HEK293 (cell line): ENCODE data around the gene APOLD1.

Experiments used
- CTCF ChIA-PET: fragments of 350-600 bp; formaldehyde crosslinking; extraction: SDS; loops from one replicate; lab custom pipeline; 2021; ENCODE audit warnings: antibody characterized with exemption; lab: Yijun Ruan, JAX
- POLR2A ChIA-PET: fragments of 300-600 bp; formaldehyde crosslinking; extraction: SDS; loops from one replicate; lab custom pipeline; 2020; ENCODE audit warnings: antibody characterized with exemption, inconsistent platforms; lab: Yijun Ruan, JAX
- H3K27ac ChIP-seq: fragments of 200-500 bp; sonication (Bioruptor generic); 2 replicates; pipeline ENCODE4 v1.5.1; 2014; ENCODE audit warnings: low read depth, low read length, control low read depth, inconsistent platforms; ENCODE audit errors: extremely low read depth
- H3K36me3 ChIP-seq, 2 experiments: fragments of 200-500 bp in 1 of 2; sonication (Bioruptor generic) in 1 of 2; 1 replicate in 1 of 2; 2 replicates in 1 of 2; pipeline ENCODE4 v1.5.1; 2014 to 2017; ENCODE audit warnings: inconsistent platforms in 2 of 2, low read length in 2 of 2; ENCODE audit not compliant: control insufficient read depth in 2 of 2, insufficient read depth in 1 of 2
- H3K4me1 ChIP-seq: fragments of 200-500 bp; sonication (Bioruptor generic); 2 replicates; pipeline ENCODE4 v1.5.1; 2014; ENCODE audit warnings: mild to moderate bottlenecking, low read length, inconsistent platforms; ENCODE audit not compliant: control insufficient read depth, insufficient read depth
- H3K4me3 ChIP-seq: 2 replicates; pipeline ENCODE4 v1.5.1; 2011; ENCODE audit warnings: low read depth, mild to moderate bottlenecking, control low read depth, low read length, moderate library complexity
- H3K9me3 ChIP-seq: fragments of 200-500 bp; sonication (Bioruptor generic); 2 replicates; pipeline ENCODE4 v1.5.1; 2014; ENCODE audit warnings: low read depth, low read length, inconsistent platforms; ENCODE audit not compliant: control insufficient read depth, insufficient read depth
- BCL11A ChIP-seq: fragments of 450-650 bp; formaldehyde crosslinking; IDR thresholded peaks from 2 replicates; pipeline ENCODE4 v1.5.1; 2016; ENCODE audit warnings: low read depth, missing biosample characterization, missing genetic modification characterization
- HIC1 ChIP-seq: fragments of 450-650 bp; formaldehyde crosslinking; IDR thresholded peaks from 2 replicates; pipeline ENCODE4 v1.5.1; 2016; ENCODE audit warnings: missing biosample characterization, missing genetic modification characterization
- KLF16 ChIP-seq: fragments of 450-650 bp; formaldehyde crosslinking; IDR thresholded peaks from 2 replicates; pipeline ENCODE4 v1.5.1; 2017; ENCODE audit warnings: missing biosample characterization, missing genetic modification characterization
- KLF9 ChIP-seq: fragments of 450-650 bp; formaldehyde crosslinking; IDR thresholded peaks from 2 replicates; pipeline ENCODE4 v1.5.1; 2016; ENCODE audit warnings: missing biosample characterization, missing genetic modification characterization, low read depth
- PRDM6 ChIP-seq: fragments of 450-650 bp; formaldehyde crosslinking; IDR thresholded peaks from 2 replicates; pipeline ENCODE4 v1.5.1; 2017; ENCODE audit warnings: missing biosample characterization, missing genetic modification characterization
- SP3 ChIP-seq: fragments of 450-650 bp; formaldehyde crosslinking; IDR thresholded peaks from 2 replicates; pipeline ENCODE4 v1.5.1; 2016; ENCODE audit warnings: missing biosample characterization, missing genetic modification characterization
- SP7 ChIP-seq: fragments of 450-650 bp; formaldehyde crosslinking; IDR thresholded peaks from 2 replicates; pipeline ENCODE4 v1.5.1; 2016; ENCODE audit warnings: missing biosample characterization, missing genetic modification characterization
- ZBTB21 ChIP-seq: fragments of 450-650 bp; formaldehyde crosslinking; IDR thresholded peaks from 2 replicates; pipeline ENCODE4 v1.5.1; 2017; ENCODE audit warnings: missing biosample characterization, missing genetic modification characterization
- ZBTB44 ChIP-seq: fragments of 450-650 bp; IDR thresholded peaks from 2 replicates; pipeline ENCODE4 v1.5.1; 2018; ENCODE audit warnings: missing biosample characterization, mild to moderate bottlenecking, missing genetic modification characterization
- ZEB2 ChIP-seq: fragments of 450-650 bp; formaldehyde crosslinking; IDR thresholded peaks from 2 replicates; pipeline ENCODE4 v1.5.1; 2016; ENCODE audit warnings: missing biosample characterization, missing genetic modification characterization
- ZFP69B ChIP-seq: fragments of 450-650 bp; formaldehyde crosslinking; IDR thresholded peaks from 2 replicates; pipeline ENCODE4 v1.5.1; 2016; ENCODE audit warnings: missing biosample characterization, missing genetic modification characterization
- ZNF121 ChIP-seq: fragments of 450-650 bp; formaldehyde crosslinking; IDR thresholded peaks from 2 replicates; pipeline ENCODE4 v1.5.1; 2016; ENCODE audit warnings: missing biosample characterization, missing genetic modification characterization
- ZNF2 ChIP-seq: fragments of 450-650 bp; formaldehyde crosslinking; IDR thresholded peaks from 2 replicates; pipeline ENCODE4 v1.5.1; 2016; ENCODE audit warnings: missing biosample characterization, missing genetic modification characterization
- ZNF221 ChIP-seq: fragments of 450-650 bp; formaldehyde crosslinking; IDR thresholded peaks from 2 replicates; pipeline ENCODE4 v1.5.1; 2017; ENCODE audit warnings: missing biosample characterization, missing genetic modification characterization, borderline replicate concordance
- ZNF239 ChIP-seq: fragments of 450-650 bp; formaldehyde crosslinking; IDR thresholded peaks from 2 replicates; pipeline ENCODE4 v1.5.1; 2016; ENCODE audit warnings: missing biosample characterization, missing genetic modification characterization
- ZNF248 ChIP-seq: fragments of 450-650 bp; formaldehyde crosslinking; IDR thresholded peaks from 2 replicates; pipeline ENCODE4 v1.5.1; 2017; ENCODE audit warnings: missing biosample characterization, missing genetic modification characterization
- ZNF274 ChIP-seq, 2 experiments: fragments of 200-500 bp in 1 of 2; fragments of 450-650 bp in 1 of 2; sonication (Bioruptor generic) in 1 of 2; formaldehyde crosslinking in 1 of 2; IDR thresholded peaks; 2 replicates each; pipeline versions ENCODE4 v1.5.1 to v1.6.1; 2014 to 2016; ENCODE audit warnings: borderline replicate concordance in 1 of 2, inconsistent platforms in 1 of 2, low read length in 1 of 2, missing biosample characterization in 1 of 2, missing genetic modification characterization in 1 of 2
- ZNF350 ChIP-seq: fragments of 450-650 bp; formaldehyde crosslinking; IDR thresholded peaks from 2 replicates; pipeline ENCODE4 v1.5.0; 2017; ENCODE audit warnings: missing biosample characterization, mild to moderate bottlenecking, missing genetic modification characterization
- ZNF423 ChIP-seq: fragments of 450-650 bp; formaldehyde crosslinking; IDR thresholded peaks from 2 replicates; pipeline ENCODE4 v1.5.1; 2016; ENCODE audit warnings: missing biosample characterization, missing genetic modification characterization
- ZNF426 ChIP-seq: fragments of 450-650 bp; formaldehyde crosslinking; IDR thresholded peaks from 2 replicates; pipeline ENCODE4 v1.5.1; 2017; ENCODE audit warnings: missing biosample characterization, missing genetic modification characterization, mild to moderate bottlenecking, inconsistent platforms, moderate library complexity
- ZNF433 ChIP-seq: fragments of 450-650 bp; formaldehyde crosslinking; IDR thresholded peaks from 2 replicates; pipeline ENCODE4 v1.5.1; 2016; ENCODE audit warnings: missing biosample characterization, missing genetic modification characterization, low read depth
- ZNF48 ChIP-seq: fragments of 450-650 bp; formaldehyde crosslinking; IDR thresholded peaks from 2 replicates; pipeline ENCODE4 v1.5.1; 2016; ENCODE audit warnings: missing biosample characterization, missing genetic modification characterization
- ZNF514 ChIP-seq: fragments of 450-650 bp; formaldehyde crosslinking; IDR thresholded peaks from 2 replicates; pipeline ENCODE4 v1.5.1; 2016; ENCODE audit warnings: missing biosample characterization, missing genetic modification characterization
- ZNF549 ChIP-seq: fragments of 450-650 bp; IDR thresholded peaks from 2 replicates; pipeline ENCODE4 v1.5.1; 2018; ENCODE audit warnings: missing biosample characterization, missing genetic modification characterization, mild to moderate bottlenecking, inconsistent platforms, moderate library complexity
- ZNF585B ChIP-seq: fragments of 450-650 bp; formaldehyde crosslinking; IDR thresholded peaks from 2 replicates; pipeline ENCODE4 v1.5.1; 2016; ENCODE audit warnings: missing biosample characterization, missing genetic modification characterization
- ZNF792 ChIP-seq: fragments of 450-650 bp; formaldehyde crosslinking; IDR thresholded peaks from 2 replicates; pipeline ENCODE4 v1.5.1; 2016; ENCODE audit warnings: missing biosample characterization, missing genetic modification characterization
- TF ChIP-seq, protein P1 (sequence below): fragments of 450-650 bp; formaldehyde crosslinking; IDR thresholded peaks from 2 replicates; pipeline ENCODE4 v1.5.1; 2016; ENCODE audit warnings: missing biosample characterization, missing genetic modification characterization
- TF ChIP-seq, protein P2 (sequence below): fragments of 450-650 bp; formaldehyde crosslinking; IDR thresholded peaks from 2 replicates; pipeline ENCODE4 v1.5.1; 2016; ENCODE audit warnings: missing biosample characterization, missing genetic modification characterization

APOLD1 gene

GRCh38 chr12:12839873-12840579 is 54.6 kb downstream of the APOLD1 start:
- CTCF ChIA-PET = no interaction called here
- no peak for TF ChIP-seq ZNF549 (tag by site-specific recombination)
- TF ChIP-seq ZNF514 (tag by site-specific recombination) = no peak
- peak; percentile 84 for TF ChIP-seq PRDM6 (tag by site-specific recombination)
- TF ChIP-seq ZBTB44 (tag by site-specific recombination) = peak; percentile 64; the same call in 1 of the 2 replicates
- no peak for TF ChIP-seq ZNF792 (tag by site-specific recombination)
- no peak for TF ChIP-seq ZNF239 (tag by site-specific recombination)
- peak; percentile 73 for TF ChIP-seq ZFP69B (tag by site-specific recombination)
- TF ChIP-seq ZNF248 (tag by site-specific recombination) = no peak
- TF ChIP-seq ZNF274 (IDR thresholded peaks at IDR 0.05; ENCODE audit: low read length) = no peak
- no peak for TF ChIP-seq ZNF274 (tag by site-specific recombination; IDR thresholded peaks at IDR 0.05; ENCODE audit: borderline replicate concordance)
- TF ChIP-seq SP7 (tag by site-specific recombination) = peak; percentile 99
- peak; percentile 97 for TF ChIP-seq HIC1 (tag by site-specific recombination)
- TF ChIP-seq BCL11A (tag by site-specific recombination) = peak; percentile 82; the same call in 1 of the 2 replicates
- peak; percentile 97 for TF ChIP-seq ZEB2 (tag by site-specific recombination)
- TF ChIP-seq, protein P1, sequence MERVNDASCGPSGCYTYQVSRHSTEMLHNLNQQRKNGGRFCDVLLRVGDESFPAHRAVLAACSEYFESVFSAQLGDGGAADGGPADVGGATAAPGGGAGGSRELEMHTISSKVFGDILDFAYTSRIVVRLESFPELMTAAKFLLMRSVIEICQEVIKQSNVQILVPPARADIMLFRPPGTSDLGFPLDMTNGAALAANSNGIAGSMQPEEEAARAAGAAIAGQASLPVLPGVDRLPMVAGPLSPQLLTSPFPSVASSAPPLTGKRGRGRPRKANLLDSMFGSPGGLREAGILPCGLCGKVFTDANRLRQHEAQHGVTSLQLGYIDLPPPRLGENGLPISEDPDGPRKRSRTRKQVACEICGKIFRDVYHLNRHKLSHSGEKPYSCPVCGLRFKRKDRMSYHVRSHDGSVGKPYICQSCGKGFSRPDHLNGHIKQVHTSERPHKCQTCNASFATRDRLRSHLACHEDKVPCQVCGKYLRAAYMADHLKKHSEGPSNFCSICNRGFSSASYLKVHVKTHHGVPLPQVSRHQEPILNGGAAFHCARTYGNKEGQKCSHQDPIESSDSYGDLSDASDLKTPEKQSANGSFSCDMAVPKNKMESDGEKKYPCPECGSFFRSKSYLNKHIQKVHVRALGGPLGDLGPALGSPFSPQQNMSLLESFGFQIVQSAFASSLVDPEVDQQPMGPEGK (tag by site-specific recombination) = peak; percentile 87
- TF ChIP-seq KLF9 (tag by site-specific recombination) = no peak
- peak; percentile 70; the same call in 1 of the 2 replicates for TF ChIP-seq ZBTB21 (tag by site-specific recombination)
- TF ChIP-seq ZNF426 = no peak
- no peak for TF ChIP-seq ZNF433 (tag by site-specific recombination)
- TF ChIP-seq KLF16 (tag by site-specific recombination) = peak; percentile 81
- no peak for TF ChIP-seq ZNF221 (tag by site-specific recombination)
- TF ChIP-seq ZNF121 (tag by site-specific recombination) = no peak
- peak; percentile 73; the same call in 1 of the 2 replicates for TF ChIP-seq ZNF423 (tag by site-specific recombination)
- peak; percentile 58 for TF ChIP-seq SP3
- no peak for TF ChIP-seq ZNF48 (tag by site-specific recombination)
- no peak for TF ChIP-seq ZNF350 (tag by site-specific recombination)
- 0 out of 2 replicates have a peak, but pooled peaks have one; percentile 14 for TF ChIP-seq ZNF2
- TF ChIP-seq, protein P2, sequence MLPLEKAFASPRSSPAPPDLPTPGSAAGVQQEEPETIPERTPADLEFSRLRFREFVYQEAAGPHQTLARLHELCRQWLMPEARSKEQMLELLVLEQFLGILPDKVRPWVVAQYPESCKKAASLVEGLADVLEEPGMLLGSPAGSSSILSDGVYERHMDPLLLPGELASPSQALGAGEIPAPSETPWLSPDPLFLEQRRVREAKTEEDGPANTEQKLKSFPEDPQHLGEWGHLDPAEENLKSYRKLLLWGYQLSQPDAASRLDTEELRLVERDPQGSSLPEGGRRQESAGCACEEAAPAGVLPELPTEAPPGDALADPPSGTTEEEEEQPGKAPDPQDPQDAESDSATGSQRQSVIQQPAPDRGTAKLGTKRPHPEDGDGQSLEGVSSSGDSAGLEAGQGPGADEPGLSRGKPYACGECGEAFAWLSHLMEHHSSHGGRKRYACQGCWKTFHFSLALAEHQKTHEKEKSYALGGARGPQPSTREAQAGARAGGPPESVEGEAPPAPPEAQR (tag by site-specific recombination) = no peak
- no peak for TF ChIP-seq ZNF585B (tag by site-specific recombination)

More at GRCh38 chr12:12839873-12840579, 54.6 kb downstream of the APOLD1 start:
- peaks cover 24% of the 10 kb centered on the region for H3K4me1 ChIP-seq
- H3K9me3 ChIP-seq = no peaks in the 10 kb centered on the region
- no peaks in the 10 kb centered on the region for H3K36me3 ChIP-seq
- POLR2A ChIA-PET = interaction anchor here (1.9 kb wide), 1 partner anchor 51 kb away, joined by 10 read pairs; the partner anchor contains the start of gene GPRC5A
- peak overlapping the region; percentile 74; the same call in 1 of the 2 replicates for H3K27ac ChIP-seq
- H3K4me3 ChIP-seq = no peak overlapping the region
